ENCODE results near the gene GPR78.

- TF ChIP-seq CTCF (IDR thresholded peaks at IDR 0.05) (no peak), POLR2A (IDR thresholded peaks at IDR 0.05) (no peak)
Observed at GRCh38 chr4:8601086-8601485, 20.9 kb downstream of the GPR78 start.
